Hepatocyte (in vitro differentiated cells): ENCODE data around the gene ADGRB2.

ENCODE experiments used
- CTCF ChIP-seq: fragments of 200-600 bp; sonication (generic); IDR thresholded peaks from 2 replicates; pipeline ENCODE4 v1.5.1; 2016; ENCODE audit warnings: antibody characterized with exemption, mild to moderate bottlenecking; ENCODE audit not compliant: poor library complexity
- EZH2 ChIP-seq: fragments of 200-600 bp; sonication (generic); IDR thresholded peaks from 2 replicates; pipeline ENCODE4 v1.6.1; 2016; ENCODE audit warnings: antibody characterized with exemption, mild to moderate bottlenecking, borderline replicate concordance

- no peak for TF ChIP-seq EZH2
- TF ChIP-seq CTCF: no peak
Observed at GRCh38 chr1:31755850-31756492, 8.2 kb downstream of the ADGRB2 start.
